A549 treated with ZK216348 at 1 μM for 4 hours (cell line): ENCODE measurements around the gene CENPI. TPM values are rescaled to one million over a fixed set of nuclear protein-coding genes. Genes with fewer than 3 reads are reported as not detected.

Experiments
- total RNA-seq: library from RNA; stranded (reverse); fragments of 200-300 nt; extraction: Qiagen RNA extraction; gene quantifications from 5 replicates; pipeline ENCODE4 v1.2.3, GENCODE V29; 2022; ENCODE audit warnings: low read depth

CENPI gene
- total RNA-seq = 8.2 to 14.1 TPM (median 12.5 TPM) in 5 replicates

GRCh38 chrX:101097546-101098453 is at the start of gene CENPI:
Gene CENPI, plus strand, starts transcription at chrX:101098204. Its CDS starts 2,867 bp downstream, at chrX:101101071.

GRCh38 chrX:101051549-101052302 is 46.3 kb upstream of the CENPI start, which contains the start of gene TRMT2B:
Gene TRMT2B, minus strand, starts transcription at chrX:101052111. Its CDS starts 9,822 bp downstream, at chrX:101042289.

GRCh38 chrX:101078716-101079598 is 19.0 kb upstream of the CENPI start, which contains the start of gene TMEM35A:
Gene TMEM35A, plus strand, starts transcription at chrX:101078879. Its CDS starts 124 bp downstream, at chrX:101079003.

Other genes with a start within 250 kb of the CENPI start
- 0.11 to 0.20 TPM in 2 of 5 replicates, not detected in the others for gene NOX1, start 223.8 kb upstream of the CENPI start, total RNA-seq
- gene XKRX, start 169.3 kb upstream of the CENPI start, total RNA-seq = 0.12 to 0.72 TPM (median 0.45 TPM) in 5 replicates
- 0.18 to 0.33 TPM (median 0.24 TPM) in 4 of 5 replicates, not detected in the other for gene ARL13A, start 128.5 kb upstream of the CENPI start, total RNA-seq
- 13.1 to 15.7 TPM (median 15.4 TPM) in 5 replicates for gene TRMT2B, start 46.1 kb upstream of the CENPI start, total RNA-seq
- gene TMEM35A, start 19.3 kb upstream of the CENPI start, total RNA-seq = not detected in 5 replicates
- 0.19 to 0.27 TPM (median 0.22 TPM) in 5 replicates for gene DRP2, start 121.6 kb downstream of the CENPI start, total RNA-seq
- gene TAF7L, start 193.1 kb downstream of the CENPI start, total RNA-seq = 0.11 TPM in 2 of 5 replicates, not detected in the others